HepG2 (cell line): ENCODE results near the gene STX8. TPM values are rescaled to one million over a fixed set of nuclear protein-coding genes. Genes with fewer than 3 reads are reported as not detected.

Source experiments
- ATAC-seq: fragments of 200-7000 bp; cut with Tn5 transposase; 3 replicates; pipeline ENCODE4 v1.9.1; 2020; ENCODE audit warnings: mild to moderate bottlenecking, moderate library complexity
- BruUV-seq: library from RNA; stranded (reverse); fragments of 400-500 nt; replicated peaks from 2 replicates; lab custom pipeline; 2021; lab: Mats Ljungman, UMichigan
- CTCF ChIA-PET: fragments of 300-600 bp; formaldehyde crosslinking; extraction: SDS; loops from one replicate; lab custom pipeline; 2021; ENCODE audit warnings: low total read pairs, inconsistent platforms, low intra/inter-chr PET ratio; lab: Yijun Ruan, JAX
- POLR2A ChIA-PET: fragments of 350-600 bp; sonication (Branson Sonifier 250); formaldehyde crosslinking; loops from one replicate; lab custom pipeline; 2020; ENCODE audit warnings: antibody characterized with exemption, inconsistent platforms; lab: Yijun Ruan, JAX
- DNase-seq: peaks from one replicate; pipeline ENCODE4 v3.0.0-alpha.2; 2015; ENCODE audit warnings: low spot score
- FAIRE-seq: peaks from 3 replicates; lab custom pipeline; 2011; peaks lifted over from hg19 to GRCh38; lab: Jason Lieb, UNC
- H2AFZ ChIP-seq: one replicate; pipeline ENCODE4 v1.6.1; 2011; ENCODE audit warnings: low read length, inconsistent platforms
- H3K27ac ChIP-seq: fragments of 300-600 bp; 3 replicates; pipeline ENCODE4 v1.8.0; 2011; ENCODE audit warnings: mixed run types, mild to moderate bottlenecking, mixed read lengths, low read length, inconsistent platforms; ENCODE audit not compliant: insufficient read depth; ENCODE audit errors: extremely low read length
- H3K27me3 ChIP-seq, 2 experiments: fragments of 200-600 bp in 1 of 2; 2 replicates in 1 of 2; 3 replicates in 1 of 2; pipeline versions ENCODE4 v1.6.0 to v1.8.0; 2011; ENCODE audit warnings: low read length in 2 of 2, mild to moderate bottlenecking in 2 of 2, moderate library complexity in 2 of 2, inconsistent platforms in 1 of 2; ENCODE audit not compliant: insufficient read depth in 2 of 2, control insufficient read depth in 1 of 2
- H3K36me3 ChIP-seq, 2 experiments: fragments of 200-600 bp in 1 of 2; replicated peaks in 1 of 2; 2 replicates in 1 of 2; 3 replicates in 1 of 2; pipeline versions ENCODE4 v1.5.1 to v1.8.0; 2011; ENCODE audit warnings: low read length in 2 of 2, inconsistent platforms in 1 of 2; ENCODE audit not compliant: insufficient read depth in 2 of 2, control insufficient read depth in 1 of 2
- H3K4me1 ChIP-seq: 2 replicates; pipeline ENCODE4 v1.5.1; 2012; ENCODE audit warnings: low read length, inconsistent platforms; ENCODE audit not compliant: insufficient read depth
- H3K4me2 ChIP-seq: 2 replicates; pipeline ENCODE4 v1.6.0; 2011; ENCODE audit warnings: low read depth, low read length, inconsistent platforms
- H3K4me3 ChIP-seq, 3 experiments: fragments of 200-600 bp in 1 of 3; sonication (generic), shearing (Covaris generic) in 1 of 3; replicated peaks in 1 of 3; 2 replicates each; pipeline ENCODE4 v1.5.1; 2011 to 2016; ENCODE audit warnings: low read length in 3 of 3, inconsistent platforms in 2 of 3, low read depth in 2 of 3, mild to moderate bottlenecking in 2 of 3, control low read depth in 1 of 3, mixed read lengths in 1 of 3; ENCODE audit not compliant: insufficient read depth in 1 of 3
- H3K79me2 ChIP-seq: one replicate; pipeline ENCODE4 v1.6.1; 2011; ENCODE audit warnings: low read length, inconsistent platforms; ENCODE audit not compliant: insufficient read depth
- H3K9ac ChIP-seq: 2 replicates; pipeline ENCODE4 v1.6.0; 2011; ENCODE audit warnings: mild to moderate bottlenecking, low read depth, low read length, inconsistent platforms; ENCODE audit not compliant: insufficient read depth
- H3K9me3 ChIP-seq: 2 replicates; pipeline ENCODE4 v1.5.1; 2012; ENCODE audit warnings: mild to moderate bottlenecking, low read length
- H4K20me1 ChIP-seq: 2 replicates; pipeline ENCODE4 v1.6.0; 2011; ENCODE audit warnings: inconsistent platforms, mild to moderate bottlenecking, low read length, moderate library complexity; ENCODE audit not compliant: insufficient read depth
- ATF7 ChIP-seq, 2 experiments: fragments of 450-650 bp in 1 of 2; sonication (generic) in 1 of 2; formaldehyde crosslinking in 1 of 2; IDR thresholded peaks; 2 replicates each; pipeline versions ENCODE4 v1.4.0 to v1.6.1; 2016 to 2020; ENCODE audit warnings: antibody characterized with exemption in 1 of 2, mild to moderate bottlenecking in 1 of 2, missing genetic modification reagents in 1 of 2
- CAMTA2 ChIP-seq: sonication (generic); formaldehyde crosslinking; IDR thresholded peaks from 2 replicates; pipeline ENCODE4 v1.4.0; 2020; ENCODE audit warnings: mild to moderate bottlenecking, missing genetic modification reagents, borderline replicate concordance
- CBX1 ChIP-seq: IDR thresholded peaks from one replicate; pipeline ENCODE4 v1.6.1; 2016; ENCODE audit warnings: antibody characterized with exemption, low read depth
- CREB1 ChIP-seq, 2 experiments: fragments of 450-650 bp in 1 of 2; IDR thresholded peaks; 2 replicates each; pipeline ENCODE4 v1.6.1; 2016 to 2017; ENCODE audit warnings: control low read depth in 1 of 2, mild to moderate bottlenecking in 1 of 2, missing compliant biosample characterization in 1 of 2, missing genetic modification characterization in 1 of 2
- FOXM1 ChIP-seq: sonication (generic); formaldehyde crosslinking; IDR thresholded peaks from 2 replicates; pipeline ENCODE4 v1.5.0; 2020; ENCODE audit warnings: missing genetic modification reagents
- HNF4A ChIP-seq: sonication (generic); formaldehyde crosslinking; IDR thresholded peaks from 2 replicates; pipeline ENCODE4 v1.4.0; 2020; ENCODE audit warnings: missing genetic modification reagents
- KDM2A ChIP-seq: sonication (generic); formaldehyde crosslinking; IDR thresholded peaks from 2 replicates; pipeline ENCODE4 v1.4.0; 2020; ENCODE audit warnings: low read depth, missing genetic modification reagents, borderline replicate concordance
- KDM5B ChIP-seq: sonication (generic); formaldehyde crosslinking; IDR thresholded peaks from 2 replicates; pipeline ENCODE4 v1.4.0; 2020; ENCODE audit warnings: missing genetic modification reagents, mild to moderate bottlenecking, borderline replicate concordance
- NPAS2 ChIP-seq: sonication (generic); formaldehyde crosslinking; IDR thresholded peaks from 2 replicates; pipeline ENCODE4 v1.8.0; 2022; ENCODE audit warnings: mild to moderate bottlenecking, missing genetic modification reagents, borderline replicate concordance
- POGZ ChIP-seq: sonication (generic); formaldehyde crosslinking; IDR thresholded peaks from 2 replicates; pipeline ENCODE4 v1.4.0; 2020; ENCODE audit warnings: mild to moderate bottlenecking, missing genetic modification reagents
- POLR2G ChIP-seq: fragments of 200-400 bp; formaldehyde crosslinking; IDR thresholded peaks from 2 replicates; pipeline ENCODE4 v1.6.1; 2018; ENCODE audit warnings: mild to moderate bottlenecking, low read depth, low read length, moderate library complexity
- PPARG ChIP-seq: conservative IDR thresholded peaks from 2 replicates; pipeline ENCODE4 v1.6.1; 2016; ENCODE audit warnings: missing biosample characterization, missing genetic modification reagents
- RAD51 ChIP-seq: fragments of 450-650 bp; IDR thresholded peaks from 2 replicates; pipeline ENCODE4 v1.6.1; 2016; ENCODE audit warnings: borderline replicate concordance
- SOX5 ChIP-seq: IDR thresholded peaks from 2 replicates; pipeline ENCODE4 v1.6.1; 2016; ENCODE audit warnings: borderline replicate concordance
- THAP11 ChIP-seq: IDR thresholded peaks from 2 replicates; pipeline ENCODE4 v1.6.1; 2016; ENCODE audit warnings: missing biosample characterization, missing genetic modification reagents
- ZNF333 ChIP-seq: sonication (generic); formaldehyde crosslinking; IDR thresholded peaks from 2 replicates; pipeline ENCODE4 v1.4.0; 2020; ENCODE audit warnings: mild to moderate bottlenecking, missing genetic modification reagents, borderline replicate concordance
- ZNF335 ChIP-seq: sonication (generic); formaldehyde crosslinking; IDR thresholded peaks from 2 replicates; pipeline ENCODE4 v1.4.0; 2020; ENCODE audit warnings: missing genetic modification reagents
- ZNF660 ChIP-seq: sonication (generic); formaldehyde crosslinking; IDR thresholded peaks from 2 replicates; pipeline ENCODE4 v1.5.1; 2020; ENCODE audit warnings: mild to moderate bottlenecking, low read depth, missing genetic modification reagents, borderline replicate concordance
- WGBS: methylation state at CpG from one replicate; pipeline ENCODE4 v1.1.6; 2017; ENCODE audit warnings: low lambda C conversion rate; 5-methylcytosine and 5-hydroxymethylcytosine counted together
- in situ Hi-C: cut with HindIII; loops from 2 replicates; pipeline ENCODE4 v1.10.0; 2017; ENCODE audit warnings: low pct_unique_long_range_greater_than_20kb; ENCODE audit not compliant: extremely low pct_ligation_motif_present
- intact Hi-C: fragments of 100-400 bp; cut with micrococcal nuclease; formaldehyde crosslinking; loops from one replicate; pipeline ENCODE4 v1.10.0; 2022; ENCODE audit not compliant: unreplicated experiment
- polyA plus RNA-seq, 8 experiments: library from polyadenylated mRNA; depleted of rRNA in 3 of 8; stranded (reverse) in 7 of 8; unstranded in 1 of 8; fragments of >200 nt; fragmentation: Illumina TruSeq in 4 of 8; extraction: Trizol in 4 of 8; gene quantifications; 2 replicates each; pipeline versions ENCODE4 v1.2.1 to v1.2.3, GENCODE V29; 2011 to 2016; ENCODE audit warnings: low read depth in 4 of 8, missing spikeins in 1 of 8, mixed read lengths in 1 of 8; ENCODE audit not compliant: insufficient read depth in 1 of 8
- total RNA-seq, 5 experiments: library from RNA; depleted of rRNA; stranded (reverse); fragments of >200 nt; fragmentation: Illumina TruSeq; extraction: Trizol; gene quantifications; 2 replicates each; pipeline ENCODE4 v1.2.3, GENCODE V29; 2016; ENCODE audit warnings: low read depth in 1 of 5
- TF ChIP-seq, protein P1 (sequence below): sonication (generic); formaldehyde crosslinking; IDR thresholded peaks from 2 replicates; pipeline ENCODE4 v1.5.1; 2020; ENCODE audit warnings: missing genetic modification reagents, mild to moderate bottlenecking, borderline replicate concordance
- TF ChIP-seq, protein P2 (sequence below): sonication (generic); formaldehyde crosslinking; IDR thresholded peaks from 2 replicates; pipeline ENCODE4 v1.8.0; 2022; ENCODE audit warnings: mild to moderate bottlenecking, missing genetic modification reagents
- TF ChIP-seq, protein P3 (sequence below): sonication (generic); formaldehyde crosslinking; IDR thresholded peaks from 2 replicates; pipeline ENCODE4 v1.5.1; 2020; ENCODE audit warnings: mild to moderate bottlenecking, missing genetic modification reagents, moderate library complexity
- TF ChIP-seq, protein P4 (sequence below): sonication (generic); formaldehyde crosslinking; IDR thresholded peaks from 2 replicates; pipeline ENCODE4 v1.8.1; 2023; ENCODE audit warnings: mild to moderate bottlenecking, moderate library complexity, missing genetic modification reagents

STX8 gene
- total and polyA plus RNA-seq, 2 of the 13 experiments (the other 11 are each of a cell fraction or from before 2014, with no cell fraction given): 36.4 to 53.6 TPM

DNA sequence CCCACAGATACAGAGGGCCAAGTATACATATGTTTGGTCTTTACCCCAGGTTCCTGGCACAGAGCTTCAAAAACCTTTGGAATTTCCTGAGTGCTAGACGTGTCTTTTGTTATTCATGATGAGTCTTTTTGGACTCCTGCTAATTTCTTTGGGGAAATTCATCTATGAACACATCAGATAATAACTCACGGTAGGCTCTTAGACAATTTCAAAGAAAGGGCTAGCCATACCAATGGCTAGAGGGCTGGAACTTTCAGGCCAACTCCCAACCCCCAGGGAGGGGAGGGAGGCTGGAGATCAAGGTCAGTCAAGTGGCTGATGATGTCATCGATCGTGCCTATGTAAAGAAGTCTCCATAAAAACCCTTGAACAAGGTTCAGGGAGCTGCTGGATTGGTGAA lies 101.9 kb downstream of the STX8 start (continued):
- TF ChIP-seq, protein P1, sequence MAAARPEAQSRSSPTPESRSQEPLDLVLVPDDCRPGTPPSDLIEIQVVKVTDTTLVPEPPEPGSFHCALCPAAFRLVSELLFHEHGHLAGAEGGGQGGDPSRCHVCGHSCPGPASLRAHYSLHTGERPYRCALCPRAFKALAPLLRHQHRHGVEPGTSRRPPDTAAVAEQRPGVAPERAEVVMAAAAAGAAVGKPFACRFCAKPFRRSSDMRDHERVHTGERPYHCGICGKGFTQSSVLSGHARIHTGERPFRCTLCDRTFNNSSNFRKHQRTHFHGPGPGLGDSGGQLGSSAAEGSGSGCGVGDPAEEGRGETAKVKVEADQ: no peak
- TF ChIP-seq POLR2G (no peak), KDM2A (no peak), CREB1 (IDR thresholded peaks at IDR 0.05) (peak; percentile 72), CREB1 (CRISPR knock-in tag; IDR thresholded peaks at IDR 0.05) (no peak), ATF7 (IDR thresholded peaks at IDR 0.05) (peak; percentile 94), ATF7 (CRISPR knock-in tag; IDR thresholded peaks at IDR 0.05) (no peak), KDM5B (CRISPR knock-in tag) (no peak), SOX5 (CRISPR knock-in tag) (no peak)
- TF ChIP-seq, protein P2, sequence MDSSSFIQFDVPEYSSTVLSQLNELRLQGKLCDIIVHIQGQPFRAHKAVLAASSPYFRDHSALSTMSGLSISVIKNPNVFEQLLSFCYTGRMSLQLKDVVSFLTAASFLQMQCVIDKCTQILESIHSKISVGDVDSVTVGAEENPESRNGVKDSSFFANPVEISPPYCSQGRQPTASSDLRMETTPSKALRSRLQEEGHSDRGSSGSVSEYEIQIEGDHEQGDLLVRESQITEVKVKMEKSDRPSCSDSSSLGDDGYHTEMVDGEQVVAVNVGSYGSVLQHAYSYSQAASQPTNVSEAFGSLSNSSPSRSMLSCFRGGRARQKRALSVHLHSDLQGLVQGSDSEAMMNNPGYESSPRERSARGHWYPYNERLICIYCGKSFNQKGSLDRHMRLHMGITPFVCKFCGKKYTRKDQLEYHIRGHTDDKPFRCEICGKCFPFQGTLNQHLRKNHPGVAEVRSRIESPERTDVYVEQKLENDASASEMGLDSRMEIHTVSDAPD (CRISPR knock-in tag): no peak

DNA sequence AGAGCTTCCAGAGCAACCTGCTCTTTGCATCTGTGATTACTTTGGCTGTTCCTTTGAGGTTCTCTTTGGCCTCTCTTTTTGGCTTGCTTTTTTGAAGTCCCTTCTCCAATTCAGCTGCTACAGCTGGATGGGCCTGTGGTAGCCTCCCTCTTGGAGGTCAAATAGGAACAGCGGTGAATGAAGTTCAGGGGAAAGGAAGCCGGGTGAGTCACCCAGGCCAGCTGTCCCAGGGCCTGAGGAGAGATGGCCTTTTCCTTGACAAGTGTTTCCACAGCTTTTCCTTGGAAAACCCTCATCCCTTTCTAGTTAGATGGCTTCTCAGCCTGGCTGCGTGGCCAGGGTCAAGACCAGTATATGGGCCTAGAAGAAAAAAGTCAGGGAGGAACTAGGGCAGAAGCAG lies 103.1 kb downstream of the STX8 start:
- in situ Hi-C loops: loop anchor here (10.0 kb wide), 1 partner anchor 58 kb away; no protein-coding TSS in a partner anchor
- H3K4me2 ChIP-seq: no peak overlapping the region
- DNase-seq (no peak), FAIRE-seq (no peak), ATAC-seq (no peak)
- H4K20me1 ChIP-seq: no peaks in the 10 kb centered on the region
- no peaks in the 10 kb centered on the region for H3K27me3 ChIP-seq
- ChIA-PET CTCF (no interaction called here), POLR2A (no interaction called here)
- BruUV-seq: no TSS peak
- H3K27ac ChIP-seq: no peak overlapping the region
- no peak overlapping the region for H2AFZ ChIP-seq
- intact Hi-C loops: no loop called here
- H3K9me3 ChIP-seq: no peaks in the 10 kb centered on the region
- no peak overlapping the region for H3K4me3 ChIP-seq
- 100% methylated on average over 3 of the region's 3 CpGs for WGBS
- peaks cover 21% of the 10 kb centered on the region for H3K4me1 ChIP-seq
- H3K9ac ChIP-seq: no peak overlapping the region
- H3K79me2 ChIP-seq: no peaks in the 10 kb centered on the region
- no peaks in the 10 kb centered on the region for H3K36me3 ChIP-seq
- TF ChIP-seq CAMTA2: no peak
- no peak for TF ChIP-seq THAP11
- no peak for TF ChIP-seq RAD51
- TF ChIP-seq POGZ (CRISPR knock-in tag): no peak
- no peak for TF ChIP-seq ZNF333 (CRISPR knock-in tag)
- no peak for TF ChIP-seq ZNF660 (CRISPR knock-in tag)
- TF ChIP-seq, protein P3, sequence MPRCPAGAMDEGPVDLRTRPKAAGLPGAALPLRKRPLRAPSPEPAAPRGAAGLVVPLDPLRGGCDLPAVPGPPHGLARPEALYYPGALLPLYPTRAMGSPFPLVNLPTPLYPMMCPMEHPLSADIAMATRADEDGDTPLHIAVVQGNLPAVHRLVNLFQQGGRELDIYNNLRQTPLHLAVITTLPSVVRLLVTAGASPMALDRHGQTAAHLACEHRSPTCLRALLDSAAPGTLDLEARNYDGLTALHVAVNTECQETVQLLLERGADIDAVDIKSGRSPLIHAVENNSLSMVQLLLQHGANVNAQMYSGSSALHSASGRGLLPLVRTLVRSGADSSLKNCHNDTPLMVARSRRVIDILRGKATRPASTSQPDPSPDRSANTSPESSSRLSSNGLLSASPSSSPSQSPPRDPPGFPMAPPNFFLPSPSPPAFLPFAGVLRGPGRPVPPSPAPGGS (CRISPR knock-in tag): no peak
- no peak for TF ChIP-seq CBX1
- TF ChIP-seq NPAS2 (CRISPR knock-in tag): no peak
- no peak for TF ChIP-seq FOXM1
- no peak for TF ChIP-seq ZNF335 (CRISPR knock-in tag)
- TF ChIP-seq PPARG (CRISPR knock-in tag): no peak
- TF ChIP-seq, protein P4, sequence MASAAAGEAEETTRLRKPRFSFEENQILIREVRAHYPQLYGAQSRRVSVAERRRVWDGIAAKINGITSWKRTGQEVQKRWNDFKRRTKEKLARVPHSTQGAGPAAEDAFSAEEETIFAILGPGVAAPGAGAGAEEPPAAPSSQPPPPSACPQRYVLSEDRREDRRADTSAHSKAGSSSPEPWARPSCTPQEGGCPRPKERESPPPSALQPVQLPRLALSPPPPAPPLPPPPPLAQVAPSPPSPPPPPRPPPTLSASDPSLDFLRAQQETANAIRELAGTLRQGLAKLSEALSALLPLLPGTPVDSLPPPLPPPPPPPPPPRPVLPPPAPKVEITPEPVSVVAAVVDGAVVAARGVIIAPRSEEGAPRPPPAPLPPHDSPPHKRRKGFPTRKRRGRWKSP (CRISPR knock-in tag): no peak
- no peak for TF ChIP-seq HNF4A (CRISPR knock-in tag)
